Memory B cell (primary cell): Measurements from ENCODE around the gene HSF2BP.
"Not testable (repeated sequence)": the region's sequence is repeated elsewhere in the genome, so short reads cannot be mapped to it uniquely, and the experiment has no call there.

Source experiments
- ATAC-seq: fragments of 150-1000 bp; cut with Tn5 transposase; 2 replicates; pipeline ENCODE4 v1.10.0; 2021; ENCODE audit warnings: low read depth, mild to moderate bottlenecking, moderate library complexity
- DNase-seq, 2 donors: peaks; one replicate each; pipeline ENCODE4 v3.0.0; 2022; ENCODE audit warnings: low spot score in 2 of 2
- H3K27ac Mint-ChIP-seq: one replicate; pipeline ENCODE4 v1.8.0; 2022; ENCODE audit warnings: mild to moderate bottlenecking, moderate library complexity, mixed read lengths
- H3K27me3 Mint-ChIP-seq: one replicate; pipeline ENCODE4 v1.8.0; 2022; ENCODE audit warnings: mixed read lengths
- H3K36me3 Mint-ChIP-seq: one replicate; pipeline ENCODE4 v1.8.0; 2022; ENCODE audit warnings: mild to moderate bottlenecking, mixed read lengths
- H3K4me1 Mint-ChIP-seq: one replicate; pipeline ENCODE4 v1.8.0; 2022; ENCODE audit warnings: mixed read lengths
- H3K4me3 Mint-ChIP-seq: one replicate; pipeline ENCODE4 v1.8.0; 2022; ENCODE audit warnings: mild to moderate bottlenecking, moderate library complexity, mixed read lengths
- H3K9me3 Mint-ChIP-seq: one replicate; pipeline ENCODE4 v1.8.0; 2022; ENCODE audit warnings: mixed read lengths

Gene HSF2BP

GRCh38 chr21:43632373-43632905 is 26.8 kb downstream of the HSF2BP start:
- DNase-seq: no peak
- peaks cover 5% of the 10 kb centered on the region for H3K9me3 Mint-ChIP-seq

GRCh38 chr21:43631411-43632107 is 27.7 kb downstream of the HSF2BP start:
- Mint-ChIP-seq H3K9me3 (peaks cover 5% of the 10 kb centered on the region), H3K27ac (no peak overlapping the region), H3K27me3 (peaks cover 19% of the 10 kb centered on the region), H3K4me3 (no peak overlapping the region), H3K4me1 (no peaks in the 10 kb centered on the region), H3K36me3 (peaks cover 9% of the 10 kb centered on the region)
- ATAC-seq: no peak
- DNase-seq: no peak

More at GRCh38 chr21:43632373-43632905, 26.8 kb downstream of the HSF2BP start:
- no peak for ATAC-seq
- Mint-ChIP-seq H3K4me1 (no peaks in the 10 kb centered on the region), H3K4me3 (no peak overlapping the region), H3K27ac (no peak overlapping the region), H3K27me3 (peaks cover 19% of the 10 kb centered on the region), H3K36me3 (peaks cover 9% of the 10 kb centered on the region)

DNA sequence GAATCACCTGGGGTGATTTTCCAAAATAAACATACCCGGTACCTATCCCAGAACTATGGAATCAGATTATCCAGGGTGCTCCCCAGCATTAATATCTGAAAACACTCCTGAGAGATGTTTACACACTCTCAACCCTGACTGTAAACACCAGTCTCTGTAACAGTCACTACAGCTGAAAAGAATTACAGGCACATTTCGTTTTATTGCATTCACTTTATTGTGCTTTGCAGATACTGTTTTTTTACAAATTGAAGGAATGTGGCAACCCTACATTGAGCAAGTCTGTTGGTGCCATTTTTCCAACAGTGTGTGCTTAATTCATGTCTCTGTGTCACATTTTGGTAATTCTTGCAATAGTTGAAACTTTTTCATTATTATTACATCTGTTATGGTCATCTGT is 31.8 kb downstream of the HSF2BP start:
- peaks cover 19% of the 10 kb centered on the region for H3K27me3 Mint-ChIP-seq
- no peak overlapping the region for H3K27ac Mint-ChIP-seq
- no peak for DNase-seq
- H3K9me3 Mint-ChIP-seq: peaks cover 5% of the 10 kb centered on the region
- H3K4me3 Mint-ChIP-seq: no peak overlapping the region
- H3K36me3 Mint-ChIP-seq: peaks cover 7% of the 10 kb centered on the region
- no peak for ATAC-seq
- H3K4me1 Mint-ChIP-seq: no peaks in the 10 kb centered on the region

- DNase-seq (no peak), ATAC-seq (no peak)
- no peak overlapping the region for H3K27ac Mint-ChIP-seq
- peaks cover 5% of the 10 kb centered on the region for H3K4me1 Mint-ChIP-seq
- peaks cover 5% of the 10 kb centered on the region for H3K9me3 Mint-ChIP-seq
- no peak overlapping the region for H3K4me3 Mint-ChIP-seq
- peaks cover 7% of the 10 kb centered on the region for H3K36me3 Mint-ChIP-seq
- H3K27me3 Mint-ChIP-seq: peaks cover 9% of the 10 kb centered on the region
Observed at GRCh38 chr21:43626390-43626789, 32.9 kb downstream of the HSF2BP start.

DNA sequence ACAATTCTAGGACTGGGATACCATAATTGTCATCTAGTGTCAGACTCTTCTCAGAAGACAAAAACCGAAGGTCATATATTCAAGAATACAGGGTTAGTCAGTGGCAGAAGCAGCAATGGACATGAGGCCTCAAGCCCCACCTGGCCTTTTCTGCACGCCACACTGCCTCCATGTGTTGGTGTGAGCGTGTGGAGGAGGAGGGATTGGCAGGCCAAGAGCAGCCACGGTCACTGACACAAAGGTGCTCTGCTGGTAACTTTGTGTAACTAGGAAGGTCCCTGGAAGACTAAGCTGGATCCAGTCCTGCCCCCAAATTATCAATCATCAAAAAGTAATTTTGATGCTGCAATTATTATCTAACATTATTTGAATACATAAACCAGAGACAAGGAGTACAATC is 34.9 kb downstream of the HSF2BP start:
- DNase-seq (no peak), ATAC-seq (no peak)
- H3K36me3 Mint-ChIP-seq: peaks cover 11% of the 10 kb centered on the region
- peaks cover 10% of the 10 kb centered on the region for H3K9me3 Mint-ChIP-seq
- H3K27me3 Mint-ChIP-seq: peaks cover 5% of the 10 kb centered on the region
- H3K4me3 Mint-ChIP-seq: no peak overlapping the region
- no peak overlapping the region for H3K27ac Mint-ChIP-seq
- H3K4me1 Mint-ChIP-seq: peaks cover 5% of the 10 kb centered on the region

GRCh38 chr21:43623588-43623987 is 35.7 kb downstream of the HSF2BP start:
- Mint-ChIP-seq H3K27me3 (peaks cover 4% of the 10 kb centered on the region), H3K36me3 (peaks cover 12% of the 10 kb centered on the region), H3K9me3 (peaks cover 10% of the 10 kb centered on the region), H3K4me3 (no peak overlapping the region), H3K27ac (no peak overlapping the region), H3K4me1 (peaks cover 5% of the 10 kb centered on the region)
- DNase-seq: no peak
- ATAC-seq: no peak

DNA sequence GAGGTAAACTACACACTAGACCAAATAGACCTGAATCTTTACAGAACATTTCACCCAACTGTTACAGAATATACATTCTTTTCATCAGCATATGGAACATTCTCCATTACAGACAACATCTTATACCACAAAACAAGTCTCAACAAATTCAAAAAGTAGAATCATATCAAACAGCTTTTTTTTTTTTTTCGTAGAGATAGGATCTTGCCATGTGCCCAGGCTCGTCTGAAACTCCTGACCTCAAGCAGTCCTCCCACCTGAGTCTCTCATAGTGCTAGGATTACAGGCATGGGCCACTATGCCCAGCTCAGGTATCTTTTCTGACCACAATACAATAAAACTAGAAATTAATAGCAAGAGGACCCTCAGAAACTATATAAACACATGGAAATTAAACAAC is 36.5 kb downstream of the HSF2BP start:
- Mint-ChIP-seq H3K4me1 (peaks cover 5% of the 10 kb centered on the region), H3K27ac (no peak overlapping the region), H3K9me3 (peaks cover 7% of the 10 kb centered on the region), H3K27me3 (peaks cover 4% of the 10 kb centered on the region), H3K36me3 (peaks cover 9% of the 10 kb centered on the region), H3K4me3 (no peak overlapping the region)
- DNase-seq: no peak
- no peak for ATAC-seq

GRCh38 chr21:43619856-43620255 is 39.4 kb downstream of the HSF2BP start:
- DNase-seq (no peak), ATAC-seq (no peak)
- Mint-ChIP-seq H3K27me3 (peaks cover 3% of the 10 kb centered on the region), H3K36me3 (peaks cover 9% of the 10 kb centered on the region), H3K9me3 (peaks cover 7% of the 10 kb centered on the region), H3K27ac (no peak overlapping the region), H3K4me1 (peaks cover 5% of the 10 kb centered on the region), H3K4me3 (no peak overlapping the region)

DNA sequence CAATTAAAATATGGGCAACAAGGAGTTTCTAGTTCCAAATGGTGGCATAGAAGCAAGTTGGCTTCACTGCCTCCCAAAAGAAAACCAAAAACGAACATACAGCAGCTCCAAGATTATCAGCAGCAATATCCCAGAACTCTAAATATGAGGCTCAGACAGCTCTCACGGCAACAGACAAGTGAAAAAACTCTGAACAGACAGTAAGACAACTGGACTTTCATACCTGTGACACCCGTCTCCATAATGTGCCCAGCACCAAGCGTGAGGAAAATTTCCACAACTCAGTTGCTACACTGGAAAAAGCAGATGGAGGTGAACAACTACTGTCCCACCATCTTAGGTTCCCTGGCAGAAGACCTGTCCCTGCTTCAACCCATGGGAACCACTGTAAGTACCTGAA is 39.9 kb downstream of the HSF2BP start:
- peaks cover 7% of the 10 kb centered on the region for H3K9me3 Mint-ChIP-seq
- no peak for ATAC-seq
- H3K4me3 Mint-ChIP-seq: no peak overlapping the region

GRCh38 chr21:43618940-43619339 is 40.3 kb downstream of the HSF2BP start:
- H3K4me1 Mint-ChIP-seq: peaks cover 5% of the 10 kb centered on the region
- H3K27ac Mint-ChIP-seq: no peak overlapping the region
- H3K4me3 Mint-ChIP-seq: no peak overlapping the region
- DNase-seq (no peak), ATAC-seq (no peak)
- peaks cover 9% of the 10 kb centered on the region for H3K36me3 Mint-ChIP-seq
- H3K27me3 Mint-ChIP-seq: peaks cover 3% of the 10 kb centered on the region
- peaks cover 7% of the 10 kb centered on the region for H3K9me3 Mint-ChIP-seq

More for the DNA sequence above, 39.9 kb downstream of the HSF2BP start:
- peaks cover 3% of the 10 kb centered on the region for H3K27me3 Mint-ChIP-seq
- no peak for DNase-seq
- H3K36me3 Mint-ChIP-seq: peaks cover 9% of the 10 kb centered on the region
- H3K4me1 Mint-ChIP-seq: peaks cover 5% of the 10 kb centered on the region
- no peak overlapping the region for H3K27ac Mint-ChIP-seq

- H3K27me3 Mint-ChIP-seq, H3K36me3 Mint-ChIP-seq, DNase-seq, H3K4me3 Mint-ChIP-seq, H3K4me1 Mint-ChIP-seq, H3K27ac Mint-ChIP-seq, H3K9me3 Mint-ChIP-seq, ATAC-seq: not testable (repeated sequence)
Observed at GRCh38 chr21:43616861-43617260, 42.4 kb downstream of the HSF2BP start.

GRCh38 chr21:43614839-43615238 is 44.4 kb downstream of the HSF2BP start:
- ATAC-seq (no peak), DNase-seq (no peak)
- peaks cover 4% of the 10 kb centered on the region for H3K4me1 Mint-ChIP-seq
- H3K9me3 Mint-ChIP-seq: peaks cover under 1% of the 10 kb centered on the region
- peaks cover 3% of the 10 kb centered on the region for H3K36me3 Mint-ChIP-seq
- peaks cover 2% of the 10 kb centered on the region for H3K27me3 Mint-ChIP-seq
- H3K4me3 Mint-ChIP-seq: no peak overlapping the region
- H3K27ac Mint-ChIP-seq: no peak overlapping the region

DNA sequence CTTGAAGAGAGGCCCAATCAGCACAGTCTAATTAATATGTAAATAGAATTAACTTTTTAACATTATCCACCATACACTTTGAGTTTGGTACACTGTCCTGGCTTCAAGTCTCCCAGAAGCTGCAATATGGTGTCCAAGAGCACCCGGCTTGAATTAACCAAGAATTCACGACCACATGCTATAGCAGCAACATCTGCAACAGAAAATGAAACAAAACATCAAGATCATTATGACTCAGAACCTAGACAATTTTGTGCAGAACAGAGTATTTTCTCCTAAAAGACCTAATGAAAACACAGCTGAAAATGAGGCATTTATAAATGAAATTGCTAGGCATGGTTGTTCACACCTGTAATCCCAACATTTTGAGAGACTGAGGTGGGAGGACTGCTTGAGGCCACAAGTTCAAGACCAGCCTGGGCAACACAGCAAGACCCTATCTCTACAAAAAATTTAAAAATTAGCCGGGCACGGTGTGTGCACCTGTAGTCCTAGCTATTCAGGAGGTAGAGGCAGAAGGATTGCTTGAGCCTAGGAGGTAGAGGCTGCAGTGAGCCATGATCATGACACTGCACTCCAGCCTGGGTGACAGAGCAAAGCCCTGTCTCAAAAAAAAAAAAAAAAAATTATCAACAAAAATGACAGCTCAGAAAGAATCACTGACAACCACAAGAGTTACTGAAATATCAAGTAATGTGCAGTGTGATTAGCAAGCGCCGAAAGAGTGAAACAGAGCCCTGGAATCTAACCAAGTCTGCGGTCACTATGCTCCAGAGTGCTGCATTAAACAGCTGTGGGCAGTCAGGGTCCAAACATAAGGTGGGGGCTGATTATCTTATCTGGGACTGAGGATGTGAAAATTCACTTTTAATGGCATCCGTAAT is 45.3 kb downstream of the HSF2BP start:
- no peak for DNase-seq
- no peak for ATAC-seq
- H3K27ac Mint-ChIP-seq: no peak overlapping the region

More for the DNA sequence above, 45.3 kb downstream of the HSF2BP start:
- Mint-ChIP-seq H3K9me3 (no peaks in the 10 kb centered on the region), H3K4me3 (no peak overlapping the region), H3K36me3 (no peaks in the 10 kb centered on the region), H3K4me1 (peaks cover 4% of the 10 kb centered on the region), H3K27me3 (peaks cover 2% of the 10 kb centered on the region)
